K562 (cell line): ENCODE data around the gene AP1M2. TPM values are rescaled to one million over a fixed set of nuclear protein-coding genes. Genes with fewer than 3 reads are reported as not detected.

Experiments
- ATAC-seq: fragments of 200-7000 bp; cut with Tn5 transposase; 3 replicates; pipeline ENCODE4 v1.9.1; 2020; ENCODE audit warnings: moderate library complexity
- BruUV-seq: library from RNA; stranded (reverse); fragments of 400-500 nt; replicated peaks from 2 replicates; lab custom pipeline; 2021; lab: Mats Ljungman, UMichigan
- CTCF ChIA-PET: fragments of 300-600 bp; formaldehyde crosslinking; extraction: SDS; loops from one replicate; lab custom pipeline; 2021; ENCODE audit warnings: low intra/inter-chr PET ratio; lab: Yijun Ruan, JAX
- POLR2A ChIA-PET: fragments of 300-600, 350-650 bp; sonication (Branson Sonifier 250); formaldehyde crosslinking; extraction: SDS; loops from one replicate; lab custom pipeline; 2021; ENCODE audit warnings: antibody characterized with exemption, inconsistent platforms; lab: Yijun Ruan, JAX
- DNase-seq, 4 experiments: peaks; one replicate each; pipeline versions ENCODE4 v3.0.0 to v3.0.0-alpha.2; 2011 to 2018; ENCODE audit warnings: low spot score in 3 of 4, mixed read lengths in 3 of 4; ENCODE audit errors: extremely low read depth in 1 of 4
- FAIRE-seq: peaks from 2 replicates; lab custom pipeline; 2011; peaks lifted over from hg19 to GRCh38; lab: Jason Lieb, UNC
- H2AFZ ChIP-seq: 2 replicates; pipeline ENCODE4 v1.6.0; 2011; ENCODE audit warnings: low read depth, low read length, control low read depth, inconsistent platforms
- H3K27ac ChIP-seq: fragments of 200-600 bp; 3 replicates; pipeline ENCODE4 v1.8.0; 2011; ENCODE audit warnings: low read depth, mild to moderate bottlenecking, control low read depth, inconsistent platforms, low read length, moderate library complexity, mixed read lengths; ENCODE audit errors: extremely low read depth
- H3K27me3 ChIP-seq, 2 experiments: fragments of 300-600 bp in 1 of 2; 2 replicates in 1 of 2; 3 replicates in 1 of 2; pipeline versions ENCODE4 v1.6.0 to v1.8.0; 2011; ENCODE audit warnings: inconsistent platforms in 2 of 2, low read length in 2 of 2, mild to moderate bottlenecking in 1 of 2, mixed read lengths in 1 of 2, moderate library complexity in 1 of 2; ENCODE audit not compliant: control insufficient read depth in 2 of 2, insufficient read depth in 2 of 2
- H3K36me3 ChIP-seq: fragments of 300-600 bp; 3 replicates; pipeline ENCODE4 v1.8.0; 2011; ENCODE audit warnings: mild to moderate bottlenecking, low read length, inconsistent platforms; ENCODE audit not compliant: control insufficient read depth, insufficient read depth
- H3K4me1 ChIP-seq, 2 experiments: fragments of 200-600 bp in 1 of 2; replicated peaks in 1 of 2; 2 replicates in 1 of 2; 3 replicates in 1 of 2; pipeline versions ENCODE4 v1.5.1 to v1.8.0; 2011; ENCODE audit warnings: inconsistent platforms in 2 of 2, low read length in 2 of 2, mild to moderate bottlenecking in 1 of 2, mixed read lengths in 1 of 2, moderate library complexity in 1 of 2; ENCODE audit not compliant: control insufficient read depth in 2 of 2, insufficient read depth in 2 of 2
- H3K4me2 ChIP-seq: 2 replicates; pipeline ENCODE4 v1.6.1; 2011; ENCODE audit warnings: low read length, control low read depth, inconsistent platforms, mixed read lengths; ENCODE audit not compliant: insufficient read depth
- H3K4me3 ChIP-seq: fragments of 200-600 bp; sonication (generic), shearing (Covaris generic); 2 replicates; pipeline ENCODE4 v1.5.1; 2016; ENCODE audit warnings: control low read depth, inconsistent platforms
- H3K79me2 ChIP-seq: fragments of 200-600 bp; 3 replicates; pipeline ENCODE4 v1.8.0; 2011; ENCODE audit warnings: low read length, inconsistent platforms; ENCODE audit not compliant: control insufficient read depth, insufficient read depth
- H3K9ac ChIP-seq, 2 experiments: 2 replicates each; pipeline versions ENCODE4 v1.6.0 to v1.6.1; 2011; ENCODE audit warnings: low read depth in 2 of 2, low read length in 2 of 2, control low read depth in 1 of 2, inconsistent platforms in 1 of 2, mild to moderate bottlenecking in 1 of 2, mixed read lengths in 1 of 2; ENCODE audit not compliant: insufficient read depth in 1 of 2
- H3K9me1 ChIP-seq: one replicate; pipeline ENCODE4 v1.6.0; 2011; ENCODE audit warnings: inconsistent platforms, mild to moderate bottlenecking, low read length, moderate library complexity; ENCODE audit not compliant: control insufficient read depth, insufficient read depth
- H3K9me3 ChIP-seq: replicated peaks from 2 replicates; pipeline ENCODE4 v1.5.1; 2011; ENCODE audit warnings: low read depth, low read length, inconsistent platforms; ENCODE audit not compliant: control insufficient read depth, insufficient read depth
- H4K20me1 ChIP-seq: replicated peaks from 2 replicates; pipeline ENCODE4 v1.6.1; 2011; ENCODE audit warnings: low read length, inconsistent platforms, mixed read lengths; ENCODE audit not compliant: control insufficient read depth, insufficient read depth
- BCOR ChIP-seq: fragments of 450-650 bp; IDR thresholded peaks from 2 replicates; pipeline ENCODE4 v1.6.1; 2016
- CTCFL ChIP-seq: IDR thresholded peaks from 2 replicates; pipeline ENCODE4 v1.6.1; 2011; ENCODE audit warnings: borderline replicate concordance, low read depth, mild to moderate bottlenecking, moderate library complexity, low read length; ENCODE audit not compliant: insufficient read depth, poor library complexity, severe bottlenecking
- E2F4 ChIP-seq: sonication (generic); formaldehyde crosslinking; IDR thresholded peaks from 2 replicates; pipeline ENCODE4 v1.8.0; 2022; ENCODE audit warnings: mild to moderate bottlenecking, low read depth, missing genetic modification reagents
- ERF ChIP-seq: fragments of 450-650 bp; formaldehyde crosslinking; IDR thresholded peaks from 2 replicates; pipeline ENCODE4 v1.4.0; 2020; ENCODE audit warnings: mild to moderate bottlenecking, mixed read lengths
- HDAC2 ChIP-seq: fragments of 450-650 bp; IDR thresholded peaks from 2 replicates; pipeline ENCODE4 v1.6.1; 2016; ENCODE audit warnings: mild to moderate bottlenecking
- HDGF ChIP-seq: fragments of 450-650 bp; IDR thresholded peaks from 2 replicates; pipeline ENCODE4 v1.6.1; 2016
- MTA3 ChIP-seq: fragments of 450-650 bp; formaldehyde crosslinking; IDR thresholded peaks from 2 replicates; pipeline ENCODE4 v1.6.1; 2017; ENCODE audit warnings: mild to moderate bottlenecking, borderline replicate concordance
- MYBL2 ChIP-seq, 2 experiments: fragments of 450-650 bp in 1 of 2; sonication (generic) in 1 of 2; formaldehyde crosslinking in 1 of 2; IDR thresholded peaks; 2 replicates each; pipeline versions ENCODE4 v1.6.1 to v1.8.1; 2017 to 2022; ENCODE audit warnings: borderline replicate concordance in 1 of 2, inconsistent platforms in 1 of 2, low read depth in 1 of 2, mild to moderate bottlenecking in 1 of 2, missing genetic modification reagents in 1 of 2, moderate library complexity in 1 of 2
- NFIX ChIP-seq: fragments of 250-450 bp; sonication (Bioruptor Pico); IDR thresholded peaks from 2 replicates; pipeline ENCODE4 v1.4.0; 2020; ENCODE audit warnings: low read depth, mild to moderate bottlenecking, moderate library complexity
- PHF20 ChIP-seq: fragments of 450-650 bp; IDR thresholded peaks from 2 replicates; pipeline ENCODE4 v1.6.1; 2018; ENCODE audit not compliant: partially characterized antibody
- PRPF4 ChIP-seq: fragments of 200-400 bp; formaldehyde crosslinking; IDR thresholded peaks from one replicate; pipeline ENCODE4 v1.6.1; 2017; ENCODE audit warnings: low read length, low read depth, mild to moderate bottlenecking; ENCODE audit not compliant: insufficient read depth, poor library complexity, severe bottlenecking
- WGBS: fragments of 100-300 bp; shearing (Covaris generic); methylation state at CpG from one replicate; pipeline ENCODE4 v1.1.6; 2016; ENCODE audit warnings: low coverage, mixed read lengths; ENCODE audit not compliant: insufficient coverage; ENCODE audit errors: missing lambda C conversion rate; 5-methylcytosine and 5-hydroxymethylcytosine counted together
- in situ Hi-C: fragments of 300-500 bp; cut with MboI; formaldehyde crosslinking; loops from 4 replicates; pipeline ENCODE4 v1.15.0; 2018; ENCODE audit warnings: inconsistent platforms, mixed read lengths
- intact Hi-C: fragments of 100-400 bp; cut with micrococcal nuclease; formaldehyde crosslinking; loops from 2 replicates; pipeline ENCODE4 v1.14.2; 2022
- polyA plus RNA-seq, 8 experiments: library from polyadenylated mRNA; depleted of rRNA in 4 of 8; stranded (reverse) in 5 of 8; unstranded in 3 of 8; fragments of >200 nt; fragmentation: Nextera tagmentation in 2 of 8; fragmentation: Illumina TruSeq in 1 of 8; extraction: Ambion mirVana in 2 of 8; extraction: Trizol in 1 of 8; gene quantifications; 2 replicates each; pipeline versions ENCODE4 v1.2.1 to v1.2.3, GENCODE V29; 2011 to 2014; ENCODE audit warnings: inconsistent platforms in 1 of 8, missing spikeins in 1 of 8
- total RNA-seq, 7 experiments: library from RNA; depleted of rRNA in 6 of 7; stranded (reverse); fragments of >200 nt in 6 of 7; fragmentation: Illumina TruSeq in 2 of 7; extraction: Trizol in 2 of 7; gene quantifications; 2 replicates each; pipeline versions ENCODE4 v1.2.1 to v1.2.3, GENCODE V29; 2011 to 2021; ENCODE audit warnings: low replicate concordance in 1 of 7
- TF ChIP-seq, protein P1 (sequence below): sonication (generic); formaldehyde crosslinking; IDR thresholded peaks from 2 replicates; pipeline ENCODE4 v1.9.0; 2022; ENCODE audit warnings: mild to moderate bottlenecking, missing genetic modification reagents
- TF ChIP-seq, protein P2 (sequence below): sonication (generic); formaldehyde crosslinking; IDR thresholded peaks from 2 replicates; pipeline ENCODE4 v1.4.0; 2020; ENCODE audit warnings: mild to moderate bottlenecking, missing genetic modification reagents

AP1M2 gene
- total and polyA plus RNA-seq, 9 of the 15 experiments (the other 6 are each of a cell fraction or from before 2014, with no cell fraction given) = 0.33 to 1.4 (median 0.89) TPM; not detected in 1

DNA sequence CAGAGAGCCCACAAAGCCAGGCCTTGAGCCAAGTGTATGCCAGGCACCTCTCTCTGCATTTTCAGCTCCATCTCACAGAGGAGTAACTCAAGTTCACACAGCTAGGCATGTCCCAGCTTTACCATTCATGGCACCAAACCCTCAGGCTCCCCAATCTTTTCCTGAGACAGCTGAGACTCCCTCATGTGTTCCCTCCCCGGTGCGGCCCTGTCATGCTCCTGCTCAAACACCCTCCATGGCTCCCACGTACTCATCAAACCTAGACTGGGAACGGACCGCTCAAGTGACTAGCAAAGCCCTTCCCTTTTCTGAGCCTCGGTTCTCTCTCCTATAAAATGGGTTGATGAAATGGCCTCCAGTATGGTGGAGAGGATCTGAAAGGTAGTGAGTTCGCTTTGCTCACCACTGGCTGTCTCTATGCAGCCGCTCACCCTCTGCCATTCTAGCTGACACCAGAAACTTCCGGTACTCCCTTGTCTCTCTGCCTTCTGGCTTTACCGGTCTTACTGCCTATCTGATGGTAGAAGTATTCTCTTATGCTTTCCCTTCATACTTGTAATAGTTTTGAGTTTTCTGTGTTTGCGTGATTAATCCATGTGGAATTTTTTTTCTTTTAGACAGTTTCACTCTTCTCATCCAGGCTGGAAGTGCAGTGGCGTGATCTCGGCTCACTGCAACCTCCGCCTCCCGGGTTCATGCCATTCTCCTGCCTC lies 30.5 kb upstream of the AP1M2 start (continued):
- peak; percentile 37; the same call in 1 of the 2 replicates for TF ChIP-seq E2F4 (CRISPR knock-in tag)
- no peak for TF ChIP-seq ERF (CRISPR knock-in tag)
- TF ChIP-seq, all 486 proteins: peak for 68

- intact Hi-C loops = loop anchor here (2.0 kb wide), 1 partner anchor 13 kb away; no protein-coding TSS in a partner anchor
- FAIRE-seq = no peak
- no peak for ATAC-seq
- TF ChIP-seq MTA3 = no peak
- no peak for TF ChIP-seq NFIX
- peak; percentile 95 for TF ChIP-seq BCOR
- TF ChIP-seq PRPF4 = no peak
- TF ChIP-seq MYBL2 (IDR thresholded peaks at IDR 0.05; ENCODE audit: low read depth) = no peak
- no peak for TF ChIP-seq MYBL2 (CRISPR knock-in tag; IDR thresholded peaks at IDR 0.05; ENCODE audit: borderline replicate concordance)
- peak; percentile 34 for TF ChIP-seq PHF20
- TF ChIP-seq HDGF = no peak
- TF ChIP-seq, protein P1, sequence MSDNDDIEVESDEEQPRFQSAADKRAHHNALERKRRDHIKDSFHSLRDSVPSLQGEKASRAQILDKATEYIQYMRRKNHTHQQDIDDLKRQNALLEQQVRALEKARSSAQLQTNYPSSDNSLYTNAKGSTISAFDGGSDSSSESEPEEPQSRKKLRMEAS (CRISPR knock-in tag) = no peak
- no peak for TF ChIP-seq ERF (CRISPR knock-in tag)
- no peak for TF ChIP-seq CTCFL
- TF ChIP-seq, protein P2, sequence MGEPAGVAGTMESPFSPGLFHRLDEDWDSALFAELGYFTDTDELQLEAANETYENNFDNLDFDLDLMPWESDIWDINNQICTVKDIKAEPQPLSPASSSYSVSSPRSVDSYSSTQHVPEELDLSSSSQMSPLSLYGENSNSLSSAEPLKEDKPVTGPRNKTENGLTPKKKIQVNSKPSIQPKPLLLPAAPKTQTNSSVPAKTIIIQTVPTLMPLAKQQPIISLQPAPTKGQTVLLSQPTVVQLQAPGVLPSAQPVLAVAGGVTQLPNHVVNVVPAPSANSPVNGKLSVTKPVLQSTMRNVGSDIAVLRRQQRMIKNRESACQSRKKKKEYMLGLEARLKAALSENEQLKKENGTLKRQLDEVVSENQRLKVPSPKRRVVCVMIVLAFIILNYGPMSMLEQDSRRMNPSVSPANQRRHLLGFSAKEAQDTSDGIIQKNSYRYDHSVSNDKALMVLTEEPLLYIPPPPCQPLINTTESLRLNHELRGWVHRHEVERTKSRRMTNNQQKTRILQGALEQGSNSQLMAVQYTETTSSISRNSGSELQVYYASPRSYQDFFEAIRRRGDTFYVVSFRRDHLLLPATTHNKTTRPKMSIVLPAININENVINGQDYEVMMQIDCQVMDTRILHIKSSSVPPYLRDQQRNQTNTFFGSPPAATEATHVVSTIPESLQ (CRISPR knock-in tag) = no peak
- peak; percentile 77 for TF ChIP-seq HDAC2
Measured at GRCh38 chr19:10615429-10616023, 28.4 kb upstream of the AP1M2 start.

More at GRCh38 chr19:10615429-10616023, 28.4 kb upstream of the AP1M2 start:
- H3K9me1 ChIP-seq = no peaks in the 10 kb centered on the region
- no peaks in the 10 kb centered on the region for H4K20me1 ChIP-seq
- no peak overlapping the region; the same call in 1 of the 2 replicates for H3K4me2 ChIP-seq
- ChIA-PET POLR2A (no interaction called here), CTCF (interaction anchor here (1.2 kb wide), 1 partner anchor 34 kb away, joined by 5 read pairs; no protein-coding TSS in a partner anchor)
- no peak overlapping the region for H3K27ac ChIP-seq
- BruUV-seq = no TSS peak
- no peak overlapping the region for H3K9ac ChIP-seq
- no peak overlapping the region for H3K4me3 ChIP-seq
- H3K4me1 ChIP-seq = peaks cover 19 to 37% of the 10 kb centered on the region in 2 experiments
- H3K27me3 ChIP-seq = no peaks in the 10 kb centered on the region
- peaks cover 10% of the 10 kb centered on the region; the same call in 2 of the 3 replicates for H3K79me2 ChIP-seq
- WGBS = 94% methylated on average over 13 of the region's 14 CpGs
- DNase-seq = no peak
- no peak overlapping the region for H2AFZ ChIP-seq
- no peaks in the 10 kb centered on the region for H3K9me3 ChIP-seq
- in situ Hi-C loops = no loop called here
- H3K36me3 ChIP-seq = no peaks in the 10 kb centered on the region
